HG03558 (cell line): ENCODE measurements around the gene IFI27L1.
"Not testable (repeated sequence)": the region's sequence is repeated elsewhere in the genome, so short reads cannot be mapped to it uniquely, and the experiment has no call there.

Experiments used
- ATAC-seq: cut with Tn5 transposase; IDR thresholded peaks from one replicate; pipeline ENCODE4 v1.9.1; 2021; ENCODE audit warnings: moderate number of reproducible peaks; ENCODE audit not compliant: unreplicated experiment; ENCODE audit errors: extremely low read depth

The IFI27L1 gene

DNA sequence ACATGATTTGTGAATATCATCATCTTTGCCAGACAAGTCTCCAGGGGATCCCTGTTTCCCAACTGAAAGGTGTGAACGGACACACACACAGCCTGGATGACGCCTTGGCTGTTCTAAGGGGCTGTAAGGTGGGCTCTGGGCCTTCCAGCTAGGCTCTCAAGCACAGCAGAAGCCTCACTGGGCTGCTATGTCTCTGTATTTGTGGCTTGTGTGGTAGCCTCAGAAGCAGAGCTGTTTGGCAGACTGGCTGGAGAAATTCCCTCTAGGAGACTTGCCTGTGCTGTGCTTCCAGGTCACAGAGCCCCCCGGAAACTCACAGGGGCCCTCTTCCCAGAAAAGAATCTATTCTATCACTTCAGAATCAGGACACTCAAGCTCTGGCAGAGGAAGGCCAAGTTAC lies 33.5 kb upstream of the IFI27L1 start:
- no peak for ATAC-seq

DNA sequence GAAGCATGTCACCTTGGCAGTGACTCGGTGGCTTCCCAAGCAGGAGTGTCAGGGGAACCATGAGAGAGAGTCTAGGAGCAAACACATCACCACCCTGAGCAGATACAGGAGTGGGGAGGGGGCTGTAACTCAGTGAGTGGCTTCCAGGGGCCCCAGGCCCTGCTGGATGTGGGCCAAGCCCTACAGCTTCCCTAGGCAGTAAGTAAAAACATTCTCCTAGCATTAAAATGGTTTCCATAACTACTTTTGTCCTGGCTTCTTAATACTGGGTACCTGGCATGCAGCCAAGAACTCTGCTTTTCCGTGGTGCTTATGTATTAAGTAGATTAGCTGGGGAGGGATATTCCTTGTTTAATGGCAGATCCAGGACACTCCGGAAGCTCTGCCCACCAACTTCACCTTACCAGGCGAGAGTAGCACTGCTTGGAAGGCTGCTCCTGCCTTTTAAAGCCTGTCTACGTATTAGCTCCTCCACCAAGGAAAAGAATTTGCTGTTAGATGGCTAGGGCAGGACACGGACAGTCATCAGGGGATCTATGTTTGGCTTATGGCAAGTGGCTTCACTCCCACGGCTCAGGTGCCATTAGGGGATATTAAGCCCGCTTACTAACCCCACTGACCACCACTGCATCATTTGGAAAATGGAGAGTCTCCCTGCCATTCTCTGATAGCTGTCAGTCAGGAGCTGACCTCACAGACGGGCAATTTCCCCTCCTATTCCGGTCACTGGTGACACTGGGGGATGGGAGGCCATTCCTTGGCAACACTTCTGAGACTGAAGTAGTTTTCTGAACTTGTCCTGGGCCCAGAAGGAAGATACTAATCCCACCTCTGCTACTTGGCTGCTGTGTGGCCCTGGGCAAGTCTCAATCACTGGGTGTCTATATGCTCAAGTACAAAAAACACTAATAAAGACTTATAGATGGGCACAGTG lies 32.2 kb upstream of the IFI27L1 start:
- ATAC-seq: no peak

DNA sequence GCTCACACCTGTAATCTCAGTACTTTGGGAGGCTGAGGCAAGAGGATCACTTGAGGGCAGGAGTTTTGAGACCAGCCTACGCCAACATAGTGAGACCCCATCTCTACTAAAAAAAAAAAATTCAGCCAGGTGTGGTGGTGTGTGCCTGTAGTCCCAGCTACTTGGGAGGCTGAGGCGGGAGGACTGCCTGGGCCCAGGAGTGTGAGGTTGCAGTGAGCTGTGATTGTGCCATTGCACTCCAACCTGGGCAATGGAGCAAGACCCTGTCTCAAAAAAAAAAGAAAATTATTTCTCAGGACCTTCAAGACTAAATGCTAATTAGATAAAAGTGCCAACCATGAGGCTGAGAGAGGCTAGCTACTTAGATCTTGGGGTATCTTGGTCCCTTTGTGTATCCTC lies 31.5 kb upstream of the IFI27L1 start:
- no peak for ATAC-seq

DNA sequence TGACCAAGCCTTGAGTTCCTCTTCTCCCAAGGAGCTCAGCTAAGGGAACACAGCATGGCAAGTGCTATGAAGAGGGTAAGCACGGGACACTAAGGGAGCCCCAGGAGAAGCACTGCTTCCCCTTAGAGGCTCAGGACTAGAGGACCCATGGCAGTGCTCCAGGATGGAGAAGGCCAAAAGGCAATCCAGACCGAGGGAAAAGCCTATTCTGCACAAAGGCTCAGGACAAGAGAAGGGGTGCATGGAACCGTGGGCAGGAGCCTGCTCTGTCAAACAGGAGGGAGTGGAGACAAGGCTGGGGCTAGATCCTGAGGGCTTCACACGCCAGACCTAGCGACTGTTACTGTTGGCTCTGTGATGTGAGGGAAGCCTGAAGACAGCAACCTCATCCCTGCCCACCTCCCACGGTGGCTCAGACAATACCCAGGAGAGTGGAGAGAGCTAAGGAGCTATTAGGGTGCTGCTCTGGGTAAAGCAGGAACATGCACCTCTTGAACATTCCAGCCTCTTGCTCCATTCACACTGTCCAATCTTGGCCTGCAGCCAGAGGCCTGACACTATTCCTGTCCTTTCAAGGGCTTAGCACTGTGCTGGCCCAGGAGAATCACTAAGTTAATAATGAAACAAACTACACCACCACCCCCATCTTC lies 30.8 kb upstream of the IFI27L1 start:
- no peak for ATAC-seq

DNA sequence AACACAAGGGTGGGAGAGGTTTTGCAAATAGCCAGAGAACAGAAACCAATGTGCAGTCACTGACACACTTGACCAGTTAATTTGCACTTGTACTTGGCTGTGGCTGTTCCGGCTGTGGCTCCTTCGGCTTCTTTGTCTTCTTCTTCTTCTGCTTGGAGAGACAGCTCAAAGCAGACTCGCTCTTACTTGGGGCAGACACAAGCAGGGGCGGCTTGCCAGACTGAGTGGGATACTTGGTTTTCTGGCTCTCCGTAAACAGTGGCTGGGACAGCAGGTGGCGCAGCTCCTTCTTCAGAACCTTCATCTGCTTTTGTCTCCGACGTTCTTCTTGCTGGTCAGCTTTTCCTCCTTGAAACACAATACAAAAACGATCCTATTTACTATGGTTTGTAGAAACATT lies 30.0 kb upstream of the IFI27L1 start:
- ATAC-seq: no peak

DNA sequence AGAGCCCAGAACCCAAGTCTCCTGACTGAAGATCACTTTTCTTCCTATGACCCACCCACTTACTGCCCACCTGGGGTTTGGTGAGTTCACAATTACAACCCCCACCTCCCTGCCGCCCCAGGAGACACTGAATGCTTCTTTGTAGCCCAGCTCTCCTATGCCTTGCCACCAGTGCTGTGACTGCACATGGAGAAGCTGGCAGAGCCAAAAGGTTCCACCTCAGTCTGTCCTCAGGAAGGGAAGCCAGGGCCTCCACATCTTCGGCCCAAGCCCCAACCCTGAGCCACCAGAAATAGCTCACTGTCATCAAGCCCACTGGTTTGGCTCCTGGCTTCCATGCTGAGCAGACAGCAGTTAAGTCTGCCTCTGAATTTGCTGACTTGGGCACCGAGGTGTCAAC lies 29.3 kb upstream of the IFI27L1 start:
- no peak for ATAC-seq

DNA sequence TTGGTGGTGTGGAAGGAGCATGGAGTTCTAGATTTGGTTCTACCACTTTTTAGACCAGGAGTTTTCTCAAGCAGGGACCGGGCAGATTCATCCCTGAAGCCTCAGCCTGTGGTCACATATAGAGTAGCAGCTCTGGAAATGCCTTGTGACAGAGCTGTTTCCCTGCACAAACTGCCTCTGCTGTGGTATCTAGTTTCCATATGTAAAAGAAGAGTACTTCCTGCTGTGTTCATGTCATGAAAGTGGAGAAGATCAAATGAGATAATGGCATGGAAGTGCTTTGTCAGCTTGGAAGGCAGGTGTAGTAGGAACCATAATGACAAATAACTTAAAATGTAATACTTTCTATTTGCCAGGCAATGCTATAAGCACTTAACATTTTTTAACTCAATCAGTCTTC lies 28.9 kb upstream of the IFI27L1 start:
- ATAC-seq: no peak

DNA sequence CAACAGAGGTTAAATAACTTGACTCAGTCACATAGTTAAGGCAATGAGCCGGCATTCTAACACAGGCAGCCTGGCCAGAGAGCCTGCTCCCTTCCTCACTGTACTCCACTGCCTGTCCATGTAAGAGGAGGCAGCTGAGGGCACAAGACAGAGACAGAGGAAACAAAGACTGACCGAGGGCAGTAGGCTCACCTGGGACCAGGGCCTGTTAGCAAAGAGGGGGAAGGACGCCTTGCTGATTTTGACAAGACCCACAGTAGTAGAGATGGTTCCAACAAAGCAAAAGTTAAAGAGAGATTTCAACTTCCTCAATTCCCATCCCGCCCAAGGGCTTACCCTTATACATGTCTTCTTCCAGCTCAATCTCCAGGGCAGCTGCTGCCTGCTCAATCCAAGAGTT lies 28.4 kb upstream of the IFI27L1 start:
- ATAC-seq: no peak

DNA sequence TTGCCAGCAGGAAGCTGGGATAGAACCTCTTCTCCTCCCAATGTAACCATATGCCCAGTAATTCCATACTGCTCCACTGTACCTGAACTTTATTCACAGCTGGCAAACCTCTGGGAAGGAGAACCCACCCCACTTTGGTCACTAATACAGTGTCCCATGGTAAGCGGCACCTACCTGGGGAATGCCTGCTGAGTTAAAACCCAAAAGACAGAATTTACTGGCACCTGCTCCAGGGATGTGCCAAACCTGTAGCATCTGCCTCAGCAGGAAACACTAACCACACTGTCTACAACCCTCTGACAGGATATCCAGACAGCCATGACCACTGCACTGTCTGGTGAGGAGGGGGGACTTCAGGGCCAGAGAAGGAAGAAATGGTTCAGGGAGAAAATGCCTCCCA lies 26.7 kb upstream of the IFI27L1 start:
- ATAC-seq: no peak

DNA sequence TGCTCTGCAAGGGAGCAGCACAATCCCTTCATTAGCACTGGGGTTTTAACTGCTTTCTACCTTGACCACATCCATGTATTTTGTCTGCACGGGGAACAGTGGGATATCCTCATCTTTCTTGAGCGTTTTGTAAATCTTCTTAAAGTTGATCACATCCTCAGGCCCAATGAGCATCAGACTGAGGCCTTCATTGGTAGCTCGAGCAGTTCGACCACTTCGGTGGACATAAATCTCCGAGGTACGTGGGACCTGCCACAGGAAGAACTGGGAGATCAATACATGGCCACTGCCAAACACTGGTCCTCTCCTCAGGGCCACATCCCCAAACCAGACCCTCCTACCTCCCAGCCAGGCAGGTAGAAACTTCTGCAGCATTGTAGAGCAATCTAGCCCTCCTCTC lies 26.2 kb upstream of the IFI27L1 start:
- no peak for ATAC-seq

DNA sequence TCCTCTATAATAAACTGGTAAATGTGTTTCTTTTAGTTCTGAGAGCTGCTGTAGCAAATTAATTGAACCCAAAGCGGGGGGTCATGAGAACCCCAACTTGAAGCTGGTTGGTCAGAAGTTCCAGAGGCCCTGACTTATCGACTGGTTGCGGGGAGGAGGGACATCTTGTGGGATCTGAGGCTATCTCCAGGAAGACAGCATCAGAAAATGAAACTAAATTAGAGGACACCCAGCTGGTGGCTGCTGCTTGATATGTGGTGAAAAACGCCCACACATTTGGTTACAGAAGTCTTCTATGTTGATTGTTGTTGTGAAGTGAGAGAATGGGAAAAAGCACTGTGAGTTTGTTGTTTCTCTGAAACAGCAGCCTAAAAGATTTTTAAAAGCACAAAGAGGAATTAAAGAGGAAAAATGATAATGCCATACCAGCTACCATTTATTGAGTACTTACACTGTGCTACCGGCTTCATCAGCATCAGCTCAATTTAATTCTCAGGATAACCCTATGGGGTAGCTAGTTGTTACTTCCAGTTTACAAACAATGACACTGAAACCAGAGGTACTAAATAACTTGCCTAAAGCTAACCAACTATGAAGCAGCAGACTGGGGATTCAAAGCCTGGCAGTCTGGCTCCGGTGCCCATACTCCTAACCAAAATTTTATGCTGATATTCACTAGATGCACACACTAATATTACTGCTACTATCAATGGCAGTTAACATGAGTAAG lies 24.4 kb upstream of the IFI27L1 start:
- peak; percentile 72 for ATAC-seq

DNA sequence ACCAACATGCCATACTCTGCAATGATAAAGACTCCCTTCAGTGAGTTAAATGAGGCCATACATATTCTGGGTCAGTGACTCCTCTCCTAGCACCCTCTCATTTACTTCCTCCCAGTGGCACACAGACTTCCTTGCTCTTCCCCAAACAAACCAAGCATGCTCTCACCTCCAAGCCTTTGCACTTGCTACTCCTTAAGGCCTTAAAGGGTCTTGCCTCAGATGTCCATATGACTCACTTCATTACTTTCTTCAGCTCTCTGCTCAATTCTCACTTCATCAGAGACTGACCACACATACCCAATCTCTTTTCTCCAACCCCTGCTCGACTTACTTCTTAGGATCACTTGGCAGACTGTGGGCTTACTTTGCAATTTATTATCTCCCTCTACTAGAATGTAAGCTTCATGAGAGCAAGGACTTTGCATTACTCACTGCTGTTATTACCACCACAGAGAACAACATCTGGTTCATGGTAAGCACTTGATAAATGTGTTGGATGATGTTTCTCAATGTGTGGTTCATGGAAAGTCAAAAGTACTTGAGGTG lies 22.9 kb upstream of the IFI27L1 start:
- no peak for ATAC-seq

DNA sequence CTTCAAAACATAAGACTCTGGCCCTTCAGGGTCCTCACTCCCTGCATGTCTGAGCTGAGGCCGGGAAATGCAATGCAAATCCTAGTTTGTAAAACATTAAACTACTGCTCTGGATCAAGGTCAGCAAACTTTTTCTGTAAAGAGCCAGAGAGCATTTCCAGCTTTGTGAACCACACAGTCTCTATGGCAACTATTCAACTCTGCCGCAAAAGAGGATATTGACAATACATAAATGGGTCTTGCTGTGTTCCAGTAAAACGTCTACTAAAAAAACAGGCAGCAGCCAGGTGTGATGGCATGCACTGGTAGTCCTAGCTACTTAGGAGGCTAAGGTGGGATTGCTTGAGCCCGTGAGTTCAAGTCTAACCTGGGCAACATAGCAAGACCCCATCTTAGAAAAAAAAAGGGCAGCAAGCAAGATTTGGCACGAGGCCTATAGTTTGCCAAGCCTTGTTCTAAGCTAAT lies 22.4 kb upstream of the IFI27L1 start:
- no peak for ATAC-seq

DNA sequence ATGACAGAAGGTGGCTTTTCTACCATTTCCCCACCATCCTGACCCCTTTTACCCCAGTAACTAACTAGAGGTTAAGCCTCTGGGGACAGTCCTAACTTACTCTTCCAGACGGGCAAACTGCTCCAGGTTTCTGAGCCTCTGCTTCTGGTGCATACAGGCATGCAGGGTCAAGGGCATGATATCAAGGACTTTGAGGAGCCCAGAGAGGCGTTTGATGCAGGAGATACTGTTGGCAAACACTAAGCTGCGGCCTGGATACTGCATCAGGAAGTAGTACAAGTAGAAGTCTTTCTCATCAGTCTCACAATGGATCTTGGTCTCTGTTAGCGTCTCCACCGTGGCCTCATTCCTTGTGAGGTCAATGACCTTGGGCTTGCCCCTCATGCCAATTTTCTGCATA lies 21.1 kb upstream of the IFI27L1 start:
- ATAC-seq: no peak

DNA sequence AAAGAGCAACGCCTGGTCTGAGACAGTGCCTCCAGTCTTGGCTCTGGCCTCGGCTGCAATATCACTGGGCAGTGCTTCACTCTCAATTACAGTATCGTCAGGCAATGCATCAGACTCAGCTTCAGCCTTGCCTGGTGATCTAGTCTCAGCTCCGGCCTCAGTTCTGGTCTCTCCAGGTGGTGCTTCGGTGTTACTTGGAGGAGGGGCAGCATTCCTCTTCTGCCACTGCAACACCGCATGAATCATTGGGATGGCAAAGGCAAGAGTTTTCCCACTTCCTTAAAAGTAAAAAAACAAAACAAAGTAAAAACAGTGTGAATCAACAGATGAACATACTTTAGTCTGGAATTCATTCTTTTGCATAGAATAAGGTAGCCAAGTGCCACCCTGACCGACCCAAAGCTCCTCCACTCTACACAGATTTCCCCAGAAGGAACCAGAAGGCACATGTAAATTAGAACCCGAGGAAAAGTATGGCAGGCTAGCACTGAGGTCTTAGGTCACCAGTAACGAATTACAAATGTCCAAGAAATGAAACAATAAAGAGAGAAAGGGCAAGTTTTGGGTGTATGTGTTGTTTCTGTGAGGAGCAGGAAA lies 18.7 kb upstream of the IFI27L1 start:
- ATAC-seq: no peak

DNA sequence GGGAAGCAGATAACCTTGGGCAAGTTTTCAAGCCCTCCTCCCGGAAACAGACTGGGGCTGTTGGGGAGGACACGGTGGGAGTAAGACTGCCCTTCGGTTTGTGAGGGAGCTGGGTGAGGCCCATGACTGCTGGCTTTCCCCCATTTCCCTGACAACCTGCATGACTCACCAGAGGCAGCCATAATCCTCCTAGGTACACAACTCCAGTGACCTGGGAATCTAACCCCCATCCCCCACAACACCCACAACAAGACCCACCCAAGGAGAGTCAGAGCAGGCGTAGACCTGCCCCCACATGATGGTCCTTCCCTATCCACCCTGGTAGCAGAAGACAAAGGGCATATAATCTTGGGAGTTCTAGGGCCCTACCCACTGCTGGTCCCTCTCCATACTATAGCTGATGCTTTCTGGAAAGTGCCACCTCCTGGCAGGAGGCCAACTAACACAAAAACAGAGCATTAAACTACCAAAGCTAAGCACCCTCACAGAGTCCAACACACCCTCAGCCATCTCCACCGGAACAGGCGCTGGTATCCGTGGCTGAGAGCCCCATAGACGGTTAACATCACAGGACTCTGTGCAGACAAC lies 14.9 kb upstream of the IFI27L1 start:
- no peak for ATAC-seq

DNA sequence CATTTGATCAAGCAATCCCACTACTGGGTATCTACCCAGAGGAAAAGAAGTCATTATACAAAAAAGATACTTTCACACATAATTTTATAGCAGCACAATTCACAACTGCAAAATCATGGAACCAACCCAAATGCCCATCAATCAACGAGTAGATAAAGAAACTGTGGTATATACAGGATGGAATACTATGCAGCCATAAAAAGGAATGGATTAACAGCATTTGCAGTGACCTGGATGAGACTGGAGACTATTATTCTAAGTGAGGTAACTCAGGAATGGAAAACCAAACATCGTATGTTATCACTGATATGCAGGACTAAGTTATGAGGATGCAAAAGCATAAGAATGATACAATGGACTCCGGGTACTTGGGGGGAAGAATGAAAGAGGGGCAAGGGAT lies 9.0 kb upstream of the IFI27L1 start:
- not testable (repeated sequence) for ATAC-seq

DNA sequence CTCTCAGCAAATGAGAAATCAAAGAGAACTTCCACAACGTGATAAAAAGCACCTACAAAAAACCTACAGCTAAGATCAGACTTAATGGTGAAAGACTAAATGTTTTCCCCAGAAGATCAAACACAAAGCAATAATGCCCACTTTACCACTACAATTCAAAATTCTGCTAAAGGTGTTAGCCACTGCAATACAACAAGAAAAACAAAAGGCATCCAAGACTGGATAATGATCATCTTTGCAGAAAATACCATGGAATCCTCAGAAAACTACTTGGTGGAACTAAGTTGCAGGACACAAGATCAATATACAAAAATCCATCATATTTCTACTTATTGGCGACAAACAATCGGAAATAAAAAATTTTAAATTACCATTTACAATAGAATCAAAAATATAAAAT lies 6.6 kb upstream of the IFI27L1 start:
- ATAC-seq: no peak

DNA sequence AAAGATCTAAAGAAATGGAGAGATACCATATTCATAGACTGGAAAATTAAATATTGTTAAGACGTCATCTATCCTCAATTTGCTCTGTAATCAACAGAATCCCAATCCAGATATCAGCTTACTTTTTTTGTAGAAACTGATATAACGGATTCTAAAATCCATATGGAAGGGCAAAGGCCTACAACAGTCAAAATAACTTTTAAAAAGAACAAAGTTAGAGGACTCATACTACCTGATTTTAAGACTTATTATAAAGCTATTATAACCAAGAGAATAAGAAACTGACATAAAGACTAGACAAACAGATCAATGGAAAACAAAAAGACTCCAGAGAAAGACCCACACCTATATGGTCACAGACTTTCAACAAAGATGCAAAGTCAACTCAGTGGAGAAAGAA lies 6.1 kb upstream of the IFI27L1 start:
- no peak for ATAC-seq
